Measurements from ENCODE around the gene KIF18B. TPM values are rescaled to one million over a fixed set of nuclear protein-coding genes. Genes with fewer than 3 reads are reported as not detected.

The KIF18B gene
- total and polyA plus RNA-seq, 2 of the 8 experiments (the other 6 are each of a cell fraction or from before 2014, with no cell fraction given) = 39.0 to 59.4 TPM

GRCh38 chr17:44892250-44892649 lies 55.3 kb downstream of the KIF18B start:
- peaks cover 0 to 61% of the 10 kb centered on the region in 2 experiments; a peak in 3 of 4 replicates for H3K79me2 ChIP-seq (ENCODE audit: control insufficient read depth in 1 of 2, insufficient read depth in 2 of 2, low read length in 2 of 2)
- H2BK12ac ChIP-seq (ENCODE audit: low read depth, low read length) = no peak overlapping the region
- no peak overlapping the region for H4K91ac ChIP-seq (replicated peaks; ENCODE audit: insufficient read length, low read length)
- H3K79me1 ChIP-seq (ENCODE audit: low read depth, low read length) = no peaks in the 10 kb centered on the region; the same call in 1 of the 2 replicates
- no peak overlapping the region for H3K4me2 ChIP-seq (ENCODE audit: insufficient read depth in 1 of 2, low read depth in 2 of 2, low read length in 2 of 2)
- H2AK5ac ChIP-seq (ENCODE audit: low read depth, low read length) = no peak overlapping the region
- ChIA-PET POLR2A (ENCODE audit: partially characterized antibody) (interaction anchor here (0.7 kb wide), 1 partner anchor 15 kb away, joined by 3 read pairs; no protein-coding TSS in a partner anchor), CTCF (ENCODE audit: partially characterized antibody) (interaction anchor here (0.6 to 1.8 kb wide), 4 partner anchors 19 to 1826 kb away, joined by 3 to 10 read pairs (median 4); no protein-coding TSS in a partner anchor)
- H3K4me3 ChIP-seq (ENCODE audit: extremely low read depth in 1 of 4, insufficient read depth in 2 of 4, low read depth in 3 of 4, low read length in 4 of 4) = no peak overlapping the region
- H3K27ac ChIP-seq (ENCODE audit: low read depth, low read length) = no peak overlapping the region
- no peak overlapping the region for H3K4ac ChIP-seq (replicated peaks; ENCODE audit: insufficient read length, low read depth, low read length)
- H2BK20ac ChIP-seq (ENCODE audit: low read length) = no peak overlapping the region
- H4K5ac ChIP-seq (ENCODE audit: insufficient read length, low read depth, low read length) = no peak overlapping the region
- DNase-seq (ENCODE audit: low read depth in 1 of 2, low spot score in 2 of 2) (no peak), FAIRE-seq (no peak)
- no peak overlapping the region for H3K18ac ChIP-seq (ENCODE audit: extremely low read depth, low read length)
- H3K23ac ChIP-seq (ENCODE audit: insufficient read length) = no peak overlapping the region
- H3K36me3 ChIP-seq (ENCODE audit: control insufficient read depth in 2 of 4, insufficient read depth in 4 of 4, low read length in 3 of 4) = peaks cover 2 to 28% (median 17%) of the 10 kb centered on the region in 4 experiments
- peaks cover 3 to 8% of the 10 kb centered on the region in 2 experiments for H4K20me1 ChIP-seq (replicated peaks in 1 of 2; ENCODE audit: control insufficient read depth in 1 of 2, insufficient read depth in 2 of 2, low read length in 2 of 2)
- no peaks in the 10 kb centered on the region for H3K23me2 ChIP-seq (ENCODE audit: low read depth, low read length)
- H2BK15ac ChIP-seq (ENCODE audit: low read length) = no peak overlapping the region
- H2BK120ac ChIP-seq (replicated peaks; ENCODE audit: low read depth, low read length) = no peak overlapping the region
- H2BK5ac ChIP-seq (ENCODE audit: low read depth, low read length) = no peak overlapping the region
- no peaks in the 10 kb centered on the region for H3K4me1 ChIP-seq (replicated peaks in 1 of 4; ENCODE audit: control insufficient read depth in 3 of 4, insufficient read depth in 4 of 4, low read length in 3 of 4)
- no peak overlapping the region for H2AFZ ChIP-seq (ENCODE audit: low read length)
- no peaks in the 10 kb centered on the region for H3K9me3 ChIP-seq (ENCODE audit: insufficient read depth in 2 of 2, low read depth in 1 of 2, low read length in 1 of 2)
- H3K14ac ChIP-seq (ENCODE audit: insufficient read length) = no peak overlapping the region
- H3K9ac ChIP-seq (replicated peaks in 1 of 4; ENCODE audit: extremely low read depth in 1 of 4, low read depth in 3 of 4, low read length in 3 of 4) = no peak overlapping the region
- H3K27me3 ChIP-seq (replicated peaks in 1 of 4; ENCODE audit: control insufficient read depth in 3 of 4, extremely low read depth in 1 of 4, insufficient read depth in 3 of 4, low read length in 3 of 4) = no peaks in the 10 kb centered on the region
- H3K56ac ChIP-seq (replicated peaks; ENCODE audit: insufficient read length, low read depth, low read length) = no peak overlapping the region
- H4K8ac ChIP-seq (ENCODE audit: extremely low read depth, insufficient read depth, low read length) = no peak overlapping the region
- TF ChIP-seq POU5F1 (IDR thresholded peaks at IDR 0.05; ENCODE audit: low read depth, low read length) (peak; percentile 50; the same call in 1 of the 2 replicates), BRCA1 (IDR thresholded peaks at IDR 0.05; ENCODE audit: low read depth, low read length) (no peak), NANOG (IDR thresholded peaks at IDR 0.05; ENCODE audit: insufficient read depth, low read depth, low read length, poor library complexity, severe bottlenecking) (peak; percentile 60)
